PC-9 (cell line): ENCODE measurements around the gene CDH13.

Source experiments
- EZH2 ChIP-seq: fragments of 200-600 bp; sonication (generic); IDR thresholded peaks from 2 replicates; pipeline ENCODE4 v1.8.0; 2017; ENCODE audit warnings: antibody characterized with exemption, low read depth
- TF ChIP-seq, protein P1 (sequence below): fragments of 200-600 bp; sonication (generic); conservative IDR thresholded peaks from 2 replicates; pipeline ENCODE4 v1.6.1; 2017; ENCODE audit warnings: mixed run types, antibody characterized with exemption, mild to moderate bottlenecking, moderate library complexity

DNA sequence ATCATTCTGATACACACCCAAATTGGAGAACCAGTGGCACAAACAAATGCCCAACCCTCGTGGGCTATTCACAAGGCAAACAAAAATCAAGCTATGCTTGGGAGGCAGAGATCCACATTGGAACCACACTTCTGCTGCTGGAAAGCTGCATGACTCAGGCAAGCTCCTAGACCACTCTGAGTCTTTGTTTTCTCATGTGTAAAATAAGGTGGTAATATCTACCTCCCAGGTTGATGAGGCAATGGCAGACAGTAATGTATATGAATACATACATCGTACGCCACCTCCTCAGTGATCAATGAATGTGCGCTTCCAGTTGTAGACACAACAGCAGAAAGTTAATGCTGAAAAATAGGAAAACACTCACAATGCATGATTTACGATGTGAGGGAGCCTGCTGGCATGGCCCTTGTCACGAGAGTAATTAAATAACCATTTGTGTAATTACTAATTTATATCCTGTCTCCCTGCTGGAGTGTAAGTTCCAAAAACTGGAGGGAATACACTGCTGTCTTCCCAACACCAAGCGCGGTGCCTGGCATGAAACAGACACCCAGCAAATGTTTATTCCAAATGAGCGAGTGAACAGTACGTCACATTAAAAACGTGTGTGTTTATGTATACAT is 1111.1 kb downstream of the CDH13 start:
- TF ChIP-seq, protein P1, sequence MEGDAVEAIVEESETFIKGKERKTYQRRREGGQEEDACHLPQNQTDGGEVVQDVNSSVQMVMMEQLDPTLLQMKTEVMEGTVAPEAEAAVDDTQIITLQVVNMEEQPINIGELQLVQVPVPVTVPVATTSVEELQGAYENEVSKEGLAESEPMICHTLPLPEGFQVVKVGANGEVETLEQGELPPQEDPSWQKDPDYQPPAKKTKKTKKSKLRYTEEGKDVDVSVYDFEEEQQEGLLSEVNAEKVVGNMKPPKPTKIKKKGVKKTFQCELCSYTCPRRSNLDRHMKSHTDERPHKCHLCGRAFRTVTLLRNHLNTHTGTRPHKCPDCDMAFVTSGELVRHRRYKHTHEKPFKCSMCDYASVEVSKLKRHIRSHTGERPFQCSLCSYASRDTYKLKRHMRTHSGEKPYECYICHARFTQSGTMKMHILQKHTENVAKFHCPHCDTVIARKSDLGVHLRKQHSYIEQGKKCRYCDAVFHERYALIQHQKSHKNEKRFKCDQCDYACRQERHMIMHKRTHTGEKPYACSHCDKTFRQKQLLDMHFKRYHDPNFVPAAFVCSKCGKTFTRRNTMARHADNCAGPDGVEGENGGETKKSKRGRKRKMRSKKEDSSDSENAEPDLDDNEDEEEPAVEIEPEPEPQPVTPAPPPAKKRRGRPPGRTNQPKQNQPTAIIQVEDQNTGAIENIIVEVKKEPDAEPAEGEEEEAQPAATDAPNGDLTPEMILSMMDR = no peak
- TF ChIP-seq EZH2 = no peak
